SK-N-SH (cell line): ENCODE results near the gene TSPAN12. TPM values are rescaled to one million over a fixed set of nuclear protein-coding genes. Genes with fewer than 3 reads are reported as not detected.

Experiments used
- CTCF ChIA-PET: fragments of 300-600, 350-600 bp; formaldehyde crosslinking; extraction: SDS; loops from one replicate; lab custom pipeline; 2021; lab: Yijun Ruan, JAX
- POLR2A ChIA-PET: fragments of 350-600 bp; sonication (Branson Sonifier 250); formaldehyde crosslinking; extraction: SDS; loops from one replicate; lab custom pipeline; 2020; ENCODE audit warnings: antibody characterized with exemption, inconsistent platforms; lab: Yijun Ruan, JAX
- DNase-seq: peaks from one replicate; pipeline ENCODE4 v3.0.0; 2012
- H2AFZ ChIP-seq: fragments of 200-600 bp; sonication (generic); 2 replicates; pipeline ENCODE4 v1.8.1; 2016; ENCODE audit warnings: antibody characterized with exemption, mild to moderate bottlenecking, low read depth
- H3F3A ChIP-seq: fragments of 200-600 bp; sonication (generic); replicated peaks from 2 replicates; pipeline ENCODE3; 2016; ENCODE audit warnings: antibody characterized with exemption, mild to moderate bottlenecking; ENCODE audit not compliant: insufficient read depth
- H3K27ac ChIP-seq, 2 experiments: fragments of 200-500 bp in 1 of 2; fragments of 200-600 bp in 1 of 2; sonication (Bioruptor generic) in 1 of 2; sonication (generic), shearing (Covaris generic) in 1 of 2; 2 replicates each; pipeline versions ENCODE4 v1.5.1 to v1.6.1; 2014 to 2016; ENCODE audit warnings: low read depth in 2 of 2, inconsistent platforms in 1 of 2, low read length in 1 of 2, mild to moderate bottlenecking in 1 of 2, mixed read lengths in 1 of 2
- H3K27me3 ChIP-seq: fragments of 200-600 bp; sonication (generic), shearing (Covaris generic); 2 replicates; pipeline ENCODE4 v1.6.1; 2016; ENCODE audit warnings: mixed run types; ENCODE audit not compliant: insufficient read depth
- H3K36me3 ChIP-seq, 2 experiments: fragments of 200-500 bp in 1 of 2; fragments of 200-600 bp in 1 of 2; sonication (Bioruptor generic) in 1 of 2; sonication (generic) in 1 of 2; replicated peaks in 1 of 2; 2 replicates each; pipeline versions ENCODE3 to v1.5.1; 2014 to 2016; ENCODE audit warnings: low read length in 1 of 2, mild to moderate bottlenecking in 1 of 2; ENCODE audit not compliant: insufficient read depth in 2 of 2, control insufficient read depth in 1 of 2
- H3K4me1 ChIP-seq, 2 experiments: fragments of 200-500 bp in 1 of 2; fragments of 200-600 bp in 1 of 2; sonication (Bioruptor generic) in 1 of 2; sonication (generic), shearing (Covaris generic) in 1 of 2; 2 replicates each; pipeline versions ENCODE4 v1.5.1 to v1.6.1; 2014 to 2016; ENCODE audit warnings: low read depth in 1 of 2, low read length in 1 of 2, mixed run types in 1 of 2; ENCODE audit not compliant: insufficient read depth in 2 of 2, control insufficient read depth in 1 of 2
- H3K4me2 ChIP-seq: fragments of 200-600 bp; sonication (generic), shearing (Covaris generic); 2 replicates; pipeline ENCODE4 v1.6.1; 2017; ENCODE audit warnings: mixed run types
- H3K4me3 ChIP-seq, 2 experiments: fragments of 200-500 bp in 1 of 2; fragments of 200-600 bp in 1 of 2; sonication (Bioruptor generic) in 1 of 2; sonication (generic), shearing (Covaris generic) in 1 of 2; 2 replicates each; pipeline versions ENCODE4 v1.5.1 to v1.8.1; 2014 to 2016; ENCODE audit warnings: low read depth in 2 of 2, inconsistent platforms in 1 of 2, low read length in 1 of 2, mild to moderate bottlenecking in 1 of 2, mixed read lengths in 1 of 2, moderate library complexity in 1 of 2
- H3K79me2 ChIP-seq: fragments of 200-600 bp; sonication (generic); 2 replicates; pipeline ENCODE4 v1.8.1; 2017; ENCODE audit warnings: mild to moderate bottlenecking; ENCODE audit not compliant: insufficient read depth
- H3K9ac ChIP-seq: fragments of 200-600 bp; sonication (generic); 2 replicates; pipeline ENCODE4 v1.6.1; 2017; ENCODE audit warnings: mixed run types
- H3K9me2 ChIP-seq: fragments of 200-600 bp; sonication (generic); 2 replicates; pipeline ENCODE4 v1.6.1; 2017; ENCODE audit warnings: mixed run types
- H3K9me3 ChIP-seq: fragments of 200-600 bp; sonication (generic); 2 replicates; pipeline ENCODE4 v1.6.1; 2017; ENCODE audit warnings: mixed run types, mild to moderate bottlenecking, moderate library complexity
- H4K20me1 ChIP-seq: fragments of 200-600 bp; sonication (generic); 2 replicates; pipeline ENCODE4 v1.6.1; 2017; ENCODE audit warnings: mild to moderate bottlenecking, mixed run types; ENCODE audit not compliant: insufficient read depth
- CHD2 ChIP-seq: fragments of 150-350 bp; IDR thresholded peaks from 2 replicates; pipeline ENCODE4 v1.6.1; 2018; ENCODE audit warnings: low read length; ENCODE audit not compliant: partially characterized antibody
- ELF1 ChIP-seq: IDR thresholded peaks from 2 replicates; pipeline ENCODE4 v1.4.0; 2012
- FOSL2 ChIP-seq: IDR thresholded peaks from 2 replicates; pipeline ENCODE4 v1.4.0; 2012; ENCODE audit warnings: low read depth, mild to moderate bottlenecking, moderate library complexity, borderline replicate concordance
- MEF2A ChIP-seq: IDR thresholded peaks from 2 replicates; pipeline ENCODE4 v1.4.0; 2012; ENCODE audit warnings: low read depth, borderline replicate concordance
- NFIC ChIP-seq: IDR thresholded peaks from 2 replicates; pipeline ENCODE4 v1.4.0; 2012; ENCODE audit warnings: borderline replicate concordance
- NRF1 ChIP-seq: IDR thresholded peaks from 2 replicates; pipeline ENCODE4 v1.6.1; 2012; ENCODE audit warnings: low read depth, mild to moderate bottlenecking, low read length
- RAD21 ChIP-seq: IDR thresholded peaks from 2 replicates; pipeline ENCODE4 v1.6.1; 2012; ENCODE audit warnings: mild to moderate bottlenecking, low read length
- RCOR1 ChIP-seq: fragments of 150-350 bp; IDR thresholded peaks from 2 replicates; pipeline ENCODE4 v1.6.1; 2017; ENCODE audit warnings: antibody characterized with exemption, low read length
- RFX5 ChIP-seq: IDR thresholded peaks from 2 replicates; pipeline ENCODE4 v1.6.1; 2012; ENCODE audit warnings: mild to moderate bottlenecking, improper control_type of control experiment, low read length
- SIN3A ChIP-seq: IDR thresholded peaks from 2 replicates; pipeline ENCODE4 v1.6.1; 2012; ENCODE audit warnings: low read depth, mild to moderate bottlenecking, low read length, moderate library complexity, borderline replicate concordance
- SMC3 ChIP-seq: IDR thresholded peaks from 2 replicates; pipeline ENCODE4 v1.6.1; 2012; ENCODE audit warnings: low read depth, low read length, improper control_type of control experiment
- TAF1 ChIP-seq: IDR thresholded peaks from 2 replicates; pipeline ENCODE4 v1.6.1; 2012; ENCODE audit warnings: low read depth, mild to moderate bottlenecking, low read length, moderate library complexity, borderline replicate concordance
- YY1 ChIP-seq: IDR thresholded peaks from 2 replicates; pipeline ENCODE4 v1.4.0; 2012; ENCODE audit warnings: low read depth, mild to moderate bottlenecking
- WGBS: methylation state at CpG from one replicate; pipeline ENCODE4 v1.1.6; 2017; ENCODE audit warnings: low lambda C conversion rate; 5-methylcytosine and 5-hydroxymethylcytosine counted together
- polyA plus RNA-seq, 3 experiments: library from polyadenylated mRNA; depleted of rRNA; stranded (reverse); fragments of >200 nt; gene quantifications; 2 replicates each; pipeline ENCODE4 v1.2.3, GENCODE V29; 2012
- TF ChIP-seq, protein P1 (sequence below): fragments of 150-350 bp; IDR thresholded peaks from 2 replicates; pipeline ENCODE4 v1.6.1; 2016; ENCODE audit warnings: mild to moderate bottlenecking, low read depth, low read length
- TF ChIP-seq, protein P2 (sequence below): fragments of 200-600 bp; sonication (generic); IDR thresholded peaks from 2 replicates; pipeline ENCODE4 v1.6.1; 2017; ENCODE audit warnings: antibody characterized with exemption, mild to moderate bottlenecking, moderate library complexity
- TF ChIP-seq, protein P3 (sequence below): IDR thresholded peaks from 2 replicates; pipeline ENCODE4 v1.4.0; 2012; ENCODE audit warnings: low read depth, borderline replicate concordance
- TF ChIP-seq, protein P4 (sequence below): IDR thresholded peaks from 2 replicates; pipeline ENCODE4 v1.4.0; 2012; ENCODE audit warnings: low read depth, borderline replicate concordance
- TF ChIP-seq, protein P5 (sequence below): IDR thresholded peaks from 2 replicates; pipeline ENCODE4 v1.6.1; 2012; ENCODE audit warnings: mild to moderate bottlenecking, low read depth, low read length, moderate library complexity

The TSPAN12 gene
- polyA plus RNA-seq, 1 of the 3 experiments (the other 2 are of a cell fraction) = not detected

DNA sequence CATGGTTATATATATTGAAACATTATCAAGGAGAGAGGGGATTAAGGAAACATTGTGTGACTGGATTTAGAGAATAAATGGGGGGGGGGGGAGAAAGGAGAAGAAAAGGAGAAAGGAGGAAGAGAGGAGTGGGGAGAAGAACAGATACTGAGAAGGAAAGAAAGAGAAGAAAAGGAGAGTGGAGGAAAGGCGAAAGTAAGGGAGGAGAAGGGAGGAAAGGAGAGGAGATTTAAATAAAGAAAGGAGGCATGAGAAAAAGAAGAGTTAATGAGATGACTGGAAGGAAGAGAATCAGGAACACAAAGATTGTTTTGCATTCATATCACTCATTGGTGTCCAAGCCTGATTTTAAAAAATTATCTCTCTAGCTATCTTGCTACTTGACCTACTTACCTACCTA, 16.1 kb upstream of the TSPAN12 start:
- no peak overlapping the region for H3K4me2 ChIP-seq
- no peaks in the 10 kb centered on the region for H3K36me3 ChIP-seq
- no peaks in the 10 kb centered on the region; the same call in 1 of the 2 replicates for H3K79me2 ChIP-seq
- H2AFZ ChIP-seq = no peak overlapping the region
- no peaks in the 10 kb centered on the region for H3K9me3 ChIP-seq
- TF ChIP-seq ELF1 (no peak), RFX5 (no peak), RCOR1 (no peak), NFIC (no peak), TAF1 (no peak), MEF2A (no peak), RAD21 (no peak), YY1 (no peak), CHD2 (no peak), SMC3 (no peak), SIN3A (no peak), FOSL2 (no peak), NRF1 (no peak)
- TF ChIP-seq, protein P1, sequence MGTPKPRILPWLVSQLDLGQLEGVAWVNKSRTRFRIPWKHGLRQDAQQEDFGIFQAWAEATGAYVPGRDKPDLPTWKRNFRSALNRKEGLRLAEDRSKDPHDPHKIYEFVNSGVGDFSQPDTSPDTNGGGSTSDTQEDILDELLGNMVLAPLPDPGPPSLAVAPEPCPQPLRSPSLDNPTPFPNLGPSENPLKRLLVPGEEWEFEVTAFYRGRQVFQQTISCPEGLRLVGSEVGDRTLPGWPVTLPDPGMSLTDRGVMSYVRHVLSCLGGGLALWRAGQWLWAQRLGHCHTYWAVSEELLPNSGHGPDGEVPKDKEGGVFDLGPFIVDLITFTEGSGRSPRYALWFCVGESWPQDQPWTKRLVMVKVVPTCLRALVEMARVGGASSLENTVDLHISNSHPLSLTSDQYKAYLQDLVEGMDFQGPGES = no peak
- TF ChIP-seq, protein P2, sequence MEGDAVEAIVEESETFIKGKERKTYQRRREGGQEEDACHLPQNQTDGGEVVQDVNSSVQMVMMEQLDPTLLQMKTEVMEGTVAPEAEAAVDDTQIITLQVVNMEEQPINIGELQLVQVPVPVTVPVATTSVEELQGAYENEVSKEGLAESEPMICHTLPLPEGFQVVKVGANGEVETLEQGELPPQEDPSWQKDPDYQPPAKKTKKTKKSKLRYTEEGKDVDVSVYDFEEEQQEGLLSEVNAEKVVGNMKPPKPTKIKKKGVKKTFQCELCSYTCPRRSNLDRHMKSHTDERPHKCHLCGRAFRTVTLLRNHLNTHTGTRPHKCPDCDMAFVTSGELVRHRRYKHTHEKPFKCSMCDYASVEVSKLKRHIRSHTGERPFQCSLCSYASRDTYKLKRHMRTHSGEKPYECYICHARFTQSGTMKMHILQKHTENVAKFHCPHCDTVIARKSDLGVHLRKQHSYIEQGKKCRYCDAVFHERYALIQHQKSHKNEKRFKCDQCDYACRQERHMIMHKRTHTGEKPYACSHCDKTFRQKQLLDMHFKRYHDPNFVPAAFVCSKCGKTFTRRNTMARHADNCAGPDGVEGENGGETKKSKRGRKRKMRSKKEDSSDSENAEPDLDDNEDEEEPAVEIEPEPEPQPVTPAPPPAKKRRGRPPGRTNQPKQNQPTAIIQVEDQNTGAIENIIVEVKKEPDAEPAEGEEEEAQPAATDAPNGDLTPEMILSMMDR = no peak
- TF ChIP-seq, protein P3, sequence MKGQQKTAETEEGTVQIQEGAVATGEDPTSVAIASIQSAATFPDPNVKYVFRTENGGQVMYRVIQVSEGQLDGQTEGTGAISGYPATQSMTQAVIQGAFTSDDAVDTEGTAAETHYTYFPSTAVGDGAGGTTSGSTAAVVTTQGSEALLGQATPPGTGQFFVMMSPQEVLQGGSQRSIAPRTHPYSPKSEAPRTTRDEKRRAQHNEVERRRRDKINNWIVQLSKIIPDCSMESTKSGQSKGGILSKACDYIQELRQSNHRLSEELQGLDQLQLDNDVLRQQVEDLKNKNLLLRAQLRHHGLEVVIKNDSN = no peak
- TF ChIP-seq, protein P4, sequence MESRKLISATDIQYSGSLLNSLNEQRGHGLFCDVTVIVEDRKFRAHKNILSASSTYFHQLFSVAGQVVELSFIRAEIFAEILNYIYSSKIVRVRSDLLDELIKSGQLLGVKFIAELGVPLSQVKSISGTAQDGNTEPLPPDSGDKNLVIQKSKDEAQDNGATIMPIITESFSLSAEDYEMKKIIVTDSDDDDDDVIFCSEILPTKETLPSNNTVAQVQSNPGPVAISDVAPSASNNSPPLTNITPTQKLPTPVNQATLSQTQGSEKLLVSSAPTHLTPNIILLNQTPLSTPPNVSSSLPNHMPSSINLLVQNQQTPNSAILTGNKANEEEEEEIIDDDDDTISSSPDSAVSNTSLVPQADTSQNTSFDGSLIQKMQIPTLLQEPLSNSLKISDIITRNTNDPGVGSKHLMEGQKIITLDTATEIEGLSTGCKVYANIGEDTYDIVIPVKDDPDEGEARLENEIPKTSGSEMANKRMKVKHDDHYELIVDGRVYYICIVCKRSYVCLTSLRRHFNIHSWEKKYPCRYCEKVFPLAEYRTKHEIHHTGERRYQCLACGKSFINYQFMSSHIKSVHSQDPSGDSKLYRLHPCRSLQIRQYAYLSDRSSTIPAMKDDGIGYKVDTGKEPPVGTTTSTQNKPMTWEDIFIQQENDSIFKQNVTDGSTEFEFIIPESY = no peak
- TF ChIP-seq, protein P5, sequence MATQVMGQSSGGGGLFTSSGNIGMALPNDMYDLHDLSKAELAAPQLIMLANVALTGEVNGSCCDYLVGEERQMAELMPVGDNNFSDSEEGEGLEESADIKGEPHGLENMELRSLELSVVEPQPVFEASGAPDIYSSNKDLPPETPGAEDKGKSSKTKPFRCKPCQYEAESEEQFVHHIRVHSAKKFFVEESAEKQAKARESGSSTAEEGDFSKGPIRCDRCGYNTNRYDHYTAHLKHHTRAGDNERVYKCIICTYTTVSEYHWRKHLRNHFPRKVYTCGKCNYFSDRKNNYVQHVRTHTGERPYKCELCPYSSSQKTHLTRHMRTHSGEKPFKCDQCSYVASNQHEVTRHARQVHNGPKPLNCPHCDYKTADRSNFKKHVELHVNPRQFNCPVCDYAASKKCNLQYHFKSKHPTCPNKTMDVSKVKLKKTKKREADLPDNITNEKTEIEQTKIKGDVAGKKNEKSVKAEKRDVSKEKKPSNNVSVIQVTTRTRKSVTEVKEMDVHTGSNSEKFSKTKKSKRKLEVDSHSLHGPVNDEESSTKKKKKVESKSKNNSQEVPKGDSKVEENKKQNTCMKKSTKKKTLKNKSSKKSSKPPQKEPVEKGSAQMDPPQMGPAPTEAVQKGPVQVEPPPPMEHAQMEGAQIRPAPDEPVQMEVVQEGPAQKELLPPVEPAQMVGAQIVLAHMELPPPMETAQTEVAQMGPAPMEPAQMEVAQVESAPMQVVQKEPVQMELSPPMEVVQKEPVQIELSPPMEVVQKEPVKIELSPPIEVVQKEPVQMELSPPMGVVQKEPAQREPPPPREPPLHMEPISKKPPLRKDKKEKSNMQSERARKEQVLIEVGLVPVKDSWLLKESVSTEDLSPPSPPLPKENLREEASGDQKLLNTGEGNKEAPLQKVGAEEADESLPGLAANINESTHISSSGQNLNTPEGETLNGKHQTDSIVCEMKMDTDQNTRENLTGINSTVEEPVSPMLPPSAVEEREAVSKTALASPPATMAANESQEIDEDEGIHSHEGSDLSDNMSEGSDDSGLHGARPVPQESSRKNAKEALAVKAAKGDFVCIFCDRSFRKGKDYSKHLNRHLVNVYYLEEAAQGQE = no peak
- DNase-seq = no peak
- no peaks in the 10 kb centered on the region for H3K4me1 ChIP-seq
- no peaks in the 10 kb centered on the region for H4K20me1 ChIP-seq
- H3F3A ChIP-seq = no peaks in the 10 kb centered on the region
- peaks cover 17% of the 10 kb centered on the region; the same call in 1 of the 2 replicates for H3K27me3 ChIP-seq
- H3K9me2 ChIP-seq = no peaks in the 10 kb centered on the region
- no peak overlapping the region for H3K9ac ChIP-seq
- H3K27ac ChIP-seq = no peak overlapping the region
- ChIA-PET CTCF (interaction anchor here (1.3 kb wide), 1 partner anchor 82 kb away, joined by 3 read pairs; no protein-coding TSS in a partner anchor), POLR2A (no interaction called here)
- 6% methylated on average over 1 of the region's 1 CpG for WGBS
- H3K4me3 ChIP-seq = no peak overlapping the region
